ENCODE data around the gene KITLG.

- no peak for TF ChIP-seq CTCF (IDR thresholded peaks at IDR 0.05)
- no peak for TF ChIP-seq POLR2A (IDR thresholded peaks at IDR 0.05)
These were observed 30.3 kb downstream of the KITLG start for GRCh38 chr12:88549929-88550328.
